Mesothelial cell of epicardium (in vitro differentiated cells): ENCODE data around the gene PCDHB2. TPM values are rescaled to one million over a fixed set of nuclear protein-coding genes. Genes with fewer than 3 reads are reported as not detected.
"Not testable (repeated sequence)": the region's sequence is repeated elsewhere in the genome, so short reads cannot be mapped to it uniquely, and the experiment has no call there.

Source experiments
- DNase-seq, 2 experiments: peaks; one replicate each; pipeline ENCODE4 v3.0.0; 2021; ENCODE audit warnings: low spot score in 2 of 2; ENCODE audit not compliant: unreplicated experiment in 2 of 2
- H3K27ac Mint-ChIP-seq: 2 replicates; pipeline ENCODE4 v1.8.0; 2021; ENCODE audit warnings: mixed read lengths
- H3K27me3 Mint-ChIP-seq: 2 replicates; pipeline ENCODE4 v1.8.0; 2021; ENCODE audit warnings: low read depth, mixed read lengths
- H3K36me3 Mint-ChIP-seq: 2 replicates; pipeline ENCODE4 v1.8.0; 2021; ENCODE audit warnings: mixed read lengths
- H3K4me1 Mint-ChIP-seq: 2 replicates; pipeline ENCODE4 v1.8.0; 2021; ENCODE audit warnings: mixed read lengths
- H3K4me3 Mint-ChIP-seq: 2 replicates; pipeline ENCODE4 v1.8.0; 2021; ENCODE audit warnings: mild to moderate bottlenecking, moderate library complexity, mixed read lengths
- H3K9me3 Mint-ChIP-seq: 2 replicates; pipeline ENCODE4 v1.8.0; 2021; ENCODE audit warnings: mixed read lengths
- total RNA-seq: library from RNA; stranded (reverse); gene quantifications from 3 replicates; pipeline ENCODE4 v1.2.1, GENCODE V29; 2021
- TF ChIP-seq, protein P1 (sequence below): fragments of 200-600 bp; sonication (generic); IDR thresholded peaks from one replicate; pipeline ENCODE4 v1.5.0; 2021; ENCODE audit warnings: antibody characterized with exemption; ENCODE audit not compliant: unreplicated experiment

PCDHB2 gene
- total RNA-seq, 1 donor from 2014 or later = 118 TPM

DNA sequence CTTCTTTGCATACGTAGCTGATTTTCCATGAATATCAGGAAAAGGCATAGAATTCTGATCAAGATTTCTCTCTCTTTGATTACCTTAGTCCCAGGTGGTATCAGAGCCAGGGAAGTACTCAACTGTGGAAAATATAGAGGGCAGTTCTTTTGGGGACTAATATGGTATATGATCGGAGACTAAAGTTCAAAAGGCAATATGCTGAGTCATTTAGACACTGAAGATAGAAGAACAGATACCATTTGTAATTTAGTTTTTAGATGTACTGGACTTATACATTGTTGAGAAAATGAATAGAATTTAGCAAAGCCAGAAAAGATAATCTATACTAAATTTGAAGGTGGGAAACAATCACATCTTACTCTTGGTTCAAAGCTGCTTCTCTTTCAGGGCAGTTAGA is 10.9 kb downstream of the PCDHB2 start:
- TF ChIP-seq, protein P1, sequence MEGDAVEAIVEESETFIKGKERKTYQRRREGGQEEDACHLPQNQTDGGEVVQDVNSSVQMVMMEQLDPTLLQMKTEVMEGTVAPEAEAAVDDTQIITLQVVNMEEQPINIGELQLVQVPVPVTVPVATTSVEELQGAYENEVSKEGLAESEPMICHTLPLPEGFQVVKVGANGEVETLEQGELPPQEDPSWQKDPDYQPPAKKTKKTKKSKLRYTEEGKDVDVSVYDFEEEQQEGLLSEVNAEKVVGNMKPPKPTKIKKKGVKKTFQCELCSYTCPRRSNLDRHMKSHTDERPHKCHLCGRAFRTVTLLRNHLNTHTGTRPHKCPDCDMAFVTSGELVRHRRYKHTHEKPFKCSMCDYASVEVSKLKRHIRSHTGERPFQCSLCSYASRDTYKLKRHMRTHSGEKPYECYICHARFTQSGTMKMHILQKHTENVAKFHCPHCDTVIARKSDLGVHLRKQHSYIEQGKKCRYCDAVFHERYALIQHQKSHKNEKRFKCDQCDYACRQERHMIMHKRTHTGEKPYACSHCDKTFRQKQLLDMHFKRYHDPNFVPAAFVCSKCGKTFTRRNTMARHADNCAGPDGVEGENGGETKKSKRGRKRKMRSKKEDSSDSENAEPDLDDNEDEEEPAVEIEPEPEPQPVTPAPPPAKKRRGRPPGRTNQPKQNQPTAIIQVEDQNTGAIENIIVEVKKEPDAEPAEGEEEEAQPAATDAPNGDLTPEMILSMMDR = no peak
- Mint-ChIP-seq H3K4me3 (no peak overlapping the region), H3K4me1 (no peaks in the 10 kb centered on the region), H3K27me3 (no peaks in the 10 kb centered on the region), H3K27ac (no peak overlapping the region), H3K36me3 (peaks cover 75% of the 10 kb centered on the region), H3K9me3 (peaks cover 50% of the 10 kb centered on the region)
- no peak for DNase-seq

DNA sequence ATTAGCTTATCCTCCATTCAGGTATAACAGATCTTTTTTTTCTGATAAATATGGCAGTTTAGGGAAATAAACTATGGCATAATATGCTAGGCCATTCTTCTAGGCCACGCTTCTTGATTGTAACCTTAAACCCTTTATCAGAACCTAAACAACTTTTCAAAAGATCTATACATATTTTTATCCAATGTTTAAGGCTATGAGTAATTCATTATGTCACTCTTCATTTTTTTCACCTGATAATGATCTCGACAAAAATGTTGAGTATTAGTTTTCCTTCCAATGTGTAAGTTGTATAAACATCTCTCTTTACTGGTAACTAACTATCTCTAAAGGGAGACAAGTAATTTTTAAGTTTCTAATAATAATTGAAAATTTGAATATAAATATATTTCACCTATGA is 24.8 kb downstream of the PCDHB2 start:
- TF ChIP-seq, protein P1 = no peak
- Mint-ChIP-seq H3K27ac (no peak overlapping the region), H3K9me3 (peaks cover 61% of the 10 kb centered on the region), H3K4me1 (no peaks in the 10 kb centered on the region), H3K4me3 (no peak overlapping the region), H3K27me3 (no peaks in the 10 kb centered on the region), H3K36me3 (peaks cover 69% of the 10 kb centered on the region)
- no peak for DNase-seq

DNA sequence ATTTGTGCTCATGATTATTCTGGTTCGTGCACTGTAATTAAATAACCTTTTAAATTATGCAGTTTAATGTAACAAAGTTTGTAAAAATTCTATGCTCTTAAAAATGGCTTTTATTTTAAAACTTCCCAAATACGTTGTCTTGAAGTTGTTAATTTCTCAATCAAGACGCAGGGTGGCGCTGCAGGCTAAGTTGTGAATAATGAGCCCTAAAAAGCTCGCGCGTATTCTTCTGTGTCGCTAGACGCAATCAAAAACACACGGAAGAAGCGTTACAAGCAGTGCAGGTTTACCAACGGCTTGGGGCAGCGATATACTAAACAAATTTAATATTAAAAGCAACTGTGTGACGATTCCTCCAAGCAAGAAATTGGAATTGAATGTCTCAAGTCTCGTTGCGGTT is 27.1 kb downstream of the PCDHB2 start, which contains the start of gene PCDHB4:
Gene PCDHB4, plus strand, starts transcription at position 256 of the 400 bp plus-strand sequence. CDS start 181 bp downstream, outside the sequence.
- Mint-ChIP-seq H3K27me3 (no peaks in the 10 kb centered on the region), H3K36me3 (peaks cover 59% of the 10 kb centered on the region), H3K4me1 (no peaks in the 10 kb centered on the region), H3K27ac (no peak within 1 kb of the TSS), H3K4me3 (no peak within 1 kb of the TSS), H3K9me3 (peaks cover 39% of the 10 kb centered on the region)
- DNase-seq = no peak
- TF ChIP-seq, protein P1 = no peak

DNA sequence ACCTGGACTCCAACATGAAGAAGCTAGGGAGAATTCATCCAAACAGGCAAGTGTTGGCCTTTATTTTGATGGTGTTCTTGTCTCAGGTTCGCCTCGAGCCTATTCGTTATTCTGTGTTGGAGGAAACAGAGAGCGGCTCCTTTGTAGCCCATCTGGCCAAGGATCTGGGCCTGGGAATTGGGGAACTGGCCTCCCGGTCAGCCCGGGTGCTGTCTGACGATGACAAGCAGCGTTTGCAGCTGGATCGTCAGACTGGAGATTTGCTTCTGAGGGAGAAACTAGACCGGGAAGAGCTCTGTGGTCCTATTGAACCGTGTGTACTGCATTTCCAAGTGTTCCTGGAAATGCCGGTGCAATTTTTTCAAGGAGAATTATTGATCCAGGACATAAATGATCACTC is 27.6 kb downstream of the PCDHB2 start:
- Mint-ChIP-seq H3K27me3 (no peaks in the 10 kb centered on the region), H3K36me3 (peaks cover 59% of the 10 kb centered on the region), H3K4me3 (no peak overlapping the region), H3K27ac (no peak overlapping the region), H3K9me3 (peaks cover 35% of the 10 kb centered on the region), H3K4me1 (no peaks in the 10 kb centered on the region)
- TF ChIP-seq, protein P1 = no peak
- DNase-seq = no peak

- H3K4me3 Mint-ChIP-seq, DNase-seq, H3K27me3 Mint-ChIP-seq, H3K4me1 Mint-ChIP-seq, H3K27ac Mint-ChIP-seq: not testable (repeated sequence)
- H3K36me3 Mint-ChIP-seq = peaks cover 63% of the 10 kb centered on the region
- peaks cover 39% of the 10 kb centered on the region for H3K9me3 Mint-ChIP-seq
Observed at GRCh38 chr5:141123396-141124135, 29.2 kb downstream of the PCDHB2 start.

DNA sequence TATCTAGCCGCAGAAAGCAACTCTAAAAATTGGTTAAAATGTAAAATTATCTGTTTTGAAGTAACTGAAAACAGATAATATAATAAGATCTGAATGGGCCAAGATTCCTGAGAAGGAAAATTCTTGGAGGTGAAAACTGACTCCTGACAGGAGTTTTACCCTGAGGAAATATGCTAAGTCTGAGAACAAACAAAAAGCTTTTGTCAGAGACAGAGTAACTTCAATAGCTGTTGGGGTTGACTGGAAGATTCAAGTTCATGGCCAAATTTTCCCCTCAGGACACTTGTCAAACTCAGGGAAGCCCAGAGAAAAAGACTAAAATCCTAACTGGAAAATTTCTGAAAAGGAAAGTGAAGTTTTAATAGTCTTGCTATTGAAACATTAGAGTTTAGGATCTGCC is 32.9 kb downstream of the PCDHB2 start:
- peaks cover 65% of the 10 kb centered on the region for H3K36me3 Mint-ChIP-seq

More for the DNA sequence above, 32.9 kb downstream of the PCDHB2 start:
- Mint-ChIP-seq H3K9me3 (peaks cover 45% of the 10 kb centered on the region), H3K4me1 (no peaks in the 10 kb centered on the region), H3K27ac (no peak overlapping the region), H3K4me3 (no peak overlapping the region), H3K27me3 (no peaks in the 10 kb centered on the region)
- TF ChIP-seq, protein P1 = no peak
- no peak for DNase-seq
